Right lobe of liver (tissue), 4 donors: Measurements from ENCODE around the gene ALDH1L1.

Source experiments
- CTCF ChIP-seq, 4 donors: fragments of 200-600 bp in 3 of 4; fragments of 450-650 bp in 1 of 4; IDR thresholded peaks; one replicate each; pipeline versions ENCODE4 v1.5.1 to v1.8.0; 2016 to 2022; ENCODE audit warnings: antibody characterized with exemption in 4 of 4, mild to moderate bottlenecking in 2 of 4
- POLR2A ChIP-seq: fragments of 450-650 bp; IDR thresholded peaks from one replicate; pipeline ENCODE4 v1.6.1; 2017; ENCODE audit warnings: antibody characterized with exemption, mild to moderate bottlenecking
- donor health status: DM: no; HTN: no; CAD: no.
- donor health status: DM: no; HTN: no; CAD: no.
- donor health status: DM: no; HTN: yes; CAD: no.

- TF ChIP-seq POLR2A = no peak
- TF ChIP-seq CTCF (IDR thresholded peaks at IDR 0.05) = no peak
These were observed 126.3 kb downstream of the ALDH1L1 start for GRCh38 chr3:126053949-126054569.
